BLaER1 (cell line): ENCODE measurements around the gene HTT.

Experiments used
- H3K27ac ChIP-seq: shearing (Covaris generic); formaldehyde crosslinking; 2 replicates; pipeline ENCODE4 v1.8.1; 2022
- H3K27me3 ChIP-seq: shearing (Covaris generic); formaldehyde crosslinking; 2 replicates; pipeline ENCODE4 v1.8.1; 2022
- H3K36me3 ChIP-seq: shearing (Covaris generic); formaldehyde crosslinking; 2 replicates; pipeline ENCODE4 v1.8.1; 2022
- H3K4me1 ChIP-seq: shearing (Covaris generic); formaldehyde crosslinking; 2 replicates; pipeline ENCODE4 v1.8.1; 2022
- H3K4me2 ChIP-seq: shearing (Covaris generic); formaldehyde crosslinking; 2 replicates; pipeline ENCODE4 v1.8.1; 2022
- H3K4me3 ChIP-seq: shearing (Covaris generic); formaldehyde crosslinking; 2 replicates; pipeline ENCODE4 v1.8.1; 2022
- H3K9ac ChIP-seq: shearing (Covaris generic); formaldehyde crosslinking; 2 replicates; pipeline ENCODE4 v1.8.1; 2022
- H3K9me3 ChIP-seq: shearing (Covaris generic); formaldehyde crosslinking; 2 replicates; pipeline ENCODE4 v1.8.1; 2022
- H4K20me1 ChIP-seq: shearing (Covaris generic); formaldehyde crosslinking; 2 replicates; pipeline ENCODE4 v1.8.1; 2022
- Cebpa-rat ChIP-seq: shearing (Covaris generic); IDR thresholded peaks from 2 replicates; pipeline ENCODE4 v1.8.1; 2022

Gene HTT

GRCh38 chr4:3116955-3117354 is 42.5 kb downstream of the HTT start:
- H3K9me3 ChIP-seq: no peaks in the 10 kb centered on the region
- H3K36me3 ChIP-seq: peaks cover 97% of the 10 kb centered on the region
- H3K4me2 ChIP-seq: no peak overlapping the region
- H3K27me3 ChIP-seq: no peaks in the 10 kb centered on the region
- peaks cover 5% of the 10 kb centered on the region for H3K4me1 ChIP-seq
- 0 out of 2 replicates have a peak, but pooled peaks cover 2% of the 10 kb centered on the region for H4K20me1 ChIP-seq
- H3K4me3 ChIP-seq: no peak overlapping the region
- no peak for TF ChIP-seq Cebpa-rat
- no peak overlapping the region for H3K9ac ChIP-seq
- H3K27ac ChIP-seq: no peak overlapping the region

- Histone ChIP-seq H3K27ac (no peak overlapping the region), H3K36me3 (peaks cover 95% of the 10 kb centered on the region), H3K9ac (no peak overlapping the region), H3K4me2 (no peak overlapping the region), H3K27me3 (no peaks in the 10 kb centered on the region), H3K4me3 (no peak overlapping the region), H3K9me3 (no peaks in the 10 kb centered on the region), H4K20me1 (0 out of 2 replicates have a peak, but pooled peaks cover 4% of the 10 kb centered on the region), H3K4me1 (peaks cover 10% of the 10 kb centered on the region)
- TF ChIP-seq Cebpa-rat: no peak
Measured at GRCh38 chr4:3118312-3118711, 43.8 kb downstream of the HTT start.

- TF ChIP-seq Cebpa-rat: no peak
- no peak overlapping the region for H3K4me3 ChIP-seq
- no peaks in the 10 kb centered on the region for H3K27me3 ChIP-seq
- no peak overlapping the region for H3K4me2 ChIP-seq
- peaks cover 85% of the 10 kb centered on the region for H3K36me3 ChIP-seq
- H3K27ac ChIP-seq: no peak overlapping the region
- H4K20me1 ChIP-seq: 0 out of 2 replicates have a peak, but pooled peaks cover 4% of the 10 kb centered on the region
- H3K9ac ChIP-seq: no peak overlapping the region
- peaks cover 10% of the 10 kb centered on the region for H3K4me1 ChIP-seq
- no peaks in the 10 kb centered on the region for H3K9me3 ChIP-seq
Measured at GRCh38 chr4:3119464-3119863, 45.0 kb downstream of the HTT start.

DNA sequence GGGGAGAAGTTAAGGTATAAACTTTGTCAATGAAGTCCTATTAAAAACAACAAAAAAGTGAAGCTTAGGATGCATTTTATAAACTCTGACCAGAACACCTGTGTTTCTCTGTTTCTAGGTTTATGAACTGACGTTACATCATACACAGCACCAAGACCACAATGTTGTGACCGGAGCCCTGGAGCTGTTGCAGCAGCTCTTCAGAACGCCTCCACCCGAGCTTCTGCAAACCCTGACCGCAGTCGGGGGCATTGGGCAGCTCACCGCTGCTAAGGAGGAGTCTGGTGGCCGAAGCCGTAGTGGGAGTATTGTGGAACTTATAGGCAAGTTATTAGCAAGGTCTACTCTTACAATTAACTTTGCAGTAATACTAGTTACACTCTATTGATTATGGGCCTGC is 46.6 kb downstream of the HTT start:
- Histone ChIP-seq H3K4me2 (no peak overlapping the region), H3K27ac (no peak overlapping the region), H3K36me3 (peaks cover 77% of the 10 kb centered on the region)

GRCh38 chr4:3121596-3121995 is 47.1 kb downstream of the HTT start:
- Histone ChIP-seq H4K20me1 (0 out of 2 replicates have a peak, but pooled peaks cover 4% of the 10 kb centered on the region), H3K27ac (no peak overlapping the region), H3K4me2 (no peak overlapping the region), H3K9me3 (no peaks in the 10 kb centered on the region), H3K27me3 (no peaks in the 10 kb centered on the region), H3K4me1 (peaks cover 10% of the 10 kb centered on the region), H3K4me3 (no peak overlapping the region), H3K36me3 (peaks cover 76% of the 10 kb centered on the region), H3K9ac (no peak overlapping the region)
- no peak for TF ChIP-seq Cebpa-rat

More for the DNA sequence above, 46.6 kb downstream of the HTT start:
- TF ChIP-seq Cebpa-rat: no peak
- no peaks in the 10 kb centered on the region for H3K27me3 ChIP-seq
- H3K4me3 ChIP-seq: no peak overlapping the region
- H3K9ac ChIP-seq: no peak overlapping the region
- peaks cover 10% of the 10 kb centered on the region for H3K4me1 ChIP-seq
- H4K20me1 ChIP-seq: 0 out of 2 replicates have a peak, but pooled peaks cover 4% of the 10 kb centered on the region
- no peaks in the 10 kb centered on the region for H3K9me3 ChIP-seq

DNA sequence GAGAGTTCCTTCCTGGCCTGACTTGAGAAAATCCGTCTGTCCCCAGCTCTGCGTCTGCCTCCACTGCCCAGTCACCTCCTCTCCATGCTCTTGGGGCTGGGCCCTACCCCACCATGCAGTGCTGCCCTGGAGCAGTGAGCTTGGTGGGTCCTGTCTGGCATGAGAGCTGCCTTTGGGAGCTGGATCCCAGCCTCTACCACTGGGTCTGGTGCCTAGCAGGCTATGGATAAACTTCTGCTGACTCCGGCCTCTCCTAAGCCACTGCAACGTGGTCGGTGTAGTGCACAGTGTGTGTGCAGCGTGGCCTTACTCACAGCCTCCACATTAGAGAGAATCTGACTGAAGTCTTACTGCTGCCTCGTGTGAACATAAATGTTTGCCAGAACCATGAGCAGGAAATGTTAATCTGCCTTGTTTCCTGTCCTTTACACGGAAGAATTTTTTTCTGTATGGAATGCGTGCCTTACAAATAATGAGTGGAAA is 47.6 kb downstream of the HTT start:
- Histone ChIP-seq H3K27ac (peak overlapping the region; percentile 1; the same call in 1 of the 2 replicates), H3K9ac (no peak overlapping the region), H3K9me3 (no peaks in the 10 kb centered on the region), H3K4me3 (no peak overlapping the region), H3K36me3 (peaks cover 76% of the 10 kb centered on the region), H3K4me1 (peaks cover 10% of the 10 kb centered on the region), H4K20me1 (0 out of 2 replicates have a peak, but pooled peaks cover 4% of the 10 kb centered on the region), H3K27me3 (no peaks in the 10 kb centered on the region), H3K4me2 (peak overlapping the region; percentile 1; the same call in 1 of the 2 replicates)
- TF ChIP-seq Cebpa-rat: no peak

GRCh38 chr4:3123181-3123671 is 48.7 kb downstream of the HTT start:
- Histone ChIP-seq H3K4me2 (no peak overlapping the region), H4K20me1 (0 out of 2 replicates have a peak, but pooled peaks cover 4% of the 10 kb centered on the region), H3K9ac (no peak overlapping the region), H3K4me3 (no peak overlapping the region), H3K9me3 (no peaks in the 10 kb centered on the region), H3K36me3 (peaks cover 78% of the 10 kb centered on the region), H3K27ac (no peak overlapping the region), H3K27me3 (no peaks in the 10 kb centered on the region), H3K4me1 (peaks cover 10% of the 10 kb centered on the region)
- TF ChIP-seq Cebpa-rat: no peak

DNA sequence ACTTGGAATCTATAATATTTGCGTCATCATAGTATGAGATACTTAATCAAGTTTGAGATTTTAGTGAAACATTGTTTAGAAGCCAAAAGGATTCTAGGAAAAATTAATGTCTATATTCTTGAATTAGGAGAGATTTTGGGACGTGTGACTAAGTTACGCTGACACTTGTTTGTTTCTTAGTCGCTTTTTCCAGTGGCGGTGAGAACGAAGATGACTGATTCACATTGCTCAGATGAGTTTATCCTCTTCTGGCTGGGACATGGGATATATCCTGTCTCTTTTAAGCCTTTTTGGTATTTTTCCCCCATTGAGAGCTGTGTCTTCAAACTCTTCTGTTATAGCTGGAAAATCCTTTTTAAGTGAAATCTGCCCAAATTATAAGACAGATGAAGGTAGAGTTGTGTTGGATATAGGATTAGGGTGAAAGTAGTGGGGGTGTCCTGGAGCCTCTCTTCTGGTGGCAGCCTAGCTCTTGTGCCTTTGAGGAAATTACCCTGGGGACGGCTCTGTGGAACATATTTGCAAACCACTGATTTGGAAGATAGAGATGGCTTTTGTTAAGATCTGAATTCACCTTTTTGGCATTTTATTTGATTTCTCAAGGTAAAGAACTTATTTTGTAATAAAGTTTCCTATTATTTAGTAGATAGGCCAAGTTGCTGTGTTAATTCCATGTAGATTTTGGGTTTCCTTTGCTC is 49.7 kb downstream of the HTT start:
- TF ChIP-seq Cebpa-rat: no peak
- Histone ChIP-seq H3K9ac (no peak overlapping the region), H3K4me3 (no peak overlapping the region), H3K4me2 (no peak overlapping the region), H3K27ac (no peak overlapping the region), H4K20me1 (0 out of 2 replicates have a peak, but pooled peaks cover 4% of the 10 kb centered on the region), H3K27me3 (no peaks in the 10 kb centered on the region), H3K4me1 (peaks cover 10% of the 10 kb centered on the region), H3K36me3 (peaks cover 77% of the 10 kb centered on the region), H3K9me3 (no peaks in the 10 kb centered on the region)

DNA sequence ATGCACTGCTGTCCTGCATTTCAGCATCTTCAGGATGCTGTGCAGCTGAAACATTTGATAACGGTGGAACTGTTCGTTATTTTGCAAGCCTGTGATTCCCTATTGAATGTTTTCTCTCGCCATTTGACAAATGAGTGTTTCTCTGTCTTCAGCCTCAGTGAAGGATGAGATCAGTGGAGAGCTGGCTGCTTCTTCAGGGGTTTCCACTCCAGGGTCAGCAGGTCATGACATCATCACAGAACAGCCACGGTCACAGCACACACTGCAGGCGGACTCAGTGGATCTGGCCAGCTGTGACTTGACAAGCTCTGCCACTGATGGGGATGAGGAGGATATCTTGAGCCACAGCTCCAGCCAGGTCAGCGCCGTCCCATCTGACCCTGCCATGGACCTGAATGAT is 52.6 kb downstream of the HTT start:
- Histone ChIP-seq H3K27me3 (no peaks in the 10 kb centered on the region), H3K4me1 (peaks cover 4% of the 10 kb centered on the region), H3K4me2 (no peak overlapping the region), H3K4me3 (no peak overlapping the region), H3K27ac (no peak overlapping the region), H4K20me1 (0 out of 2 replicates have a peak, but pooled peaks cover under 1% of the 10 kb centered on the region), H3K9me3 (no peaks in the 10 kb centered on the region), H3K36me3 (peaks cover 78% of the 10 kb centered on the region), H3K9ac (no peak overlapping the region)
- no peak for TF ChIP-seq Cebpa-rat

GRCh38 chr4:3128058-3128457 is 53.6 kb downstream of the HTT start:
- Histone ChIP-seq H3K9me3 (no peaks in the 10 kb centered on the region), H3K36me3 (peaks cover 79% of the 10 kb centered on the region), H3K27ac (no peak overlapping the region), H3K4me3 (no peak overlapping the region), H4K20me1 (no peaks in the 10 kb centered on the region), H3K4me2 (no peak overlapping the region), H3K9ac (no peak overlapping the region), H3K4me1 (no peaks in the 10 kb centered on the region), H3K27me3 (no peaks in the 10 kb centered on the region)
- no peak for TF ChIP-seq Cebpa-rat
